GM18519 (cell line): ENCODE measurements around the gene C4orf46.

ENCODE experiments used
- ATAC-seq: cut with Tn5 transposase; IDR thresholded peaks from one replicate; pipeline ENCODE4 v1.9.1; 2021; ENCODE audit warnings: mild to moderate bottlenecking, moderate library complexity; ENCODE audit not compliant: unreplicated experiment, low FRiP score

The C4orf46 gene

GRCh38 chr4:158656439-158656838 is 15.2 kb downstream of the C4orf46 start:
- no peak for ATAC-seq

GRCh38 chr4:158652920-158653319 is 18.8 kb downstream of the C4orf46 start:
- ATAC-seq: no peak

DNA sequence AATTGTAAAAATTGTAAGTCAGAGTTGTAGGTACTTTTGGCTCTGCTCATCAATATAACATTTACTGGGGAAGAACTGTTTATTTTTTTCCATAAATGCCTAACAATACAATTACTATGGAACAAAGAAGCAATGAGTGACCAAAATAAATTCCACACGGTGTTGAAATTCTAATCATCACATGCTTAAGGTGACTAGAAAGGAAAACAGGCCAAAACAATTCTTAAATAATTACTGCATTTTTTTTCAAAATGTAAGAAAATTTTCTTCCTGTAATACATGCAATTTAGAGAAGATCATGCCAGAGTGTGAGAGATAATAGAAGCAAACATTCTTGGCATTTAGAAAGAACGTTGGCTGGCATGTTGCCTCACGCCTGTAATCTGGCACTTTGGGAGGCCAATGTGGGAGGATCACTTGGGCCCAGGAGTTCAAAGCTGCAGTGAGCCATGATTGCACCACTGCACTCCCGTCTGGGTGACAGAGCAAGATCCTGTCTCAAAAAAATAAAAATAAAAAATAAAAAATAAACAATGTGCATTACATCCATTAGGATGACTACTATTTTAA is 22.5 kb downstream of the C4orf46 start:
- no peak for ATAC-seq

- ATAC-seq: no peak
Observed at GRCh38 chr4:158644760-158645159, 26.9 kb downstream of the C4orf46 start.

- ATAC-seq: no peak
Observed at GRCh38 chr4:158644356-158644755, 27.3 kb downstream of the C4orf46 start.

GRCh38 chr4:158636619-158637018 is 35.1 kb downstream of the C4orf46 start:
- no peak for ATAC-seq

DNA sequence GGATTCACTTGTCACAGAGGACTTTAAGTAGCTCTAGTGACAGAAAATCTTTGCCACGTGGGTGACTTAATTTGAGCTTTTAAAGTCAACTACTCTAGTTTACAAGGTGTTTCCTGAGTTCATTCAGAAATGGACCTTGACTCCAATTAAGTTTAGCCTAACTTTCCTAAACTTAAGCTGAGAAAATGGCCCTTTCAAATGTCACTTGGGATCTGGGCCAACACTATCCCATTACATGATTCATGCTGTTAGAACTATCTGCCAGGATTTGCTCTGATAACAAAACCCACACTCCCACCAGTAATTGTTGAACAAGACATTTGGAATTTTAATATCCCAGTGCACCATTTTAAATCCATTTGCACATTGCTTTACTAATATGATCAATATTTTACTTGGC is 40.8 kb downstream of the C4orf46 start:
- ATAC-seq: no peak

GRCh38 chr4:158625544-158625943 is 46.1 kb downstream of the C4orf46 start:
- no peak for ATAC-seq

GRCh38 chr4:158624889-158625478 is 46.7 kb downstream of the C4orf46 start:
- peak; percentile 90 for ATAC-seq

DNA sequence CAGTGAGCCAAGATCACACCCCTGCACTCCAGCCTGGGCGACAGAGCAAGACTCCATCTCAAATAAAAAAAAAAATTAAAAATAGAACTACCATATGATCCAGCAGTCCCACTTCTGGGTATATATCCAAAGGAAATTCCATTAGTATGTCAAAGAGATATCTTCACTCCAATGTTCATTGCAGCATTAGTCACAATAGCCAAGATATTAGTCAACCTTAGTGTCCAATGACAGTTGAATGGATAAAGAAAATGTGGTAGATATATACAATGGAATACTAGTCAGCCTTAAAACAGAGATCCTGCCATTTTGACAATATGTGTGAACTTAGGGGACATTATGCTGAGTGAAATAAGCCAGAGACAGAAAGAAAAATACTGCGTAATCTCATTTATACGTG is 49.4 kb downstream of the C4orf46 start:
- ATAC-seq: no peak

DNA sequence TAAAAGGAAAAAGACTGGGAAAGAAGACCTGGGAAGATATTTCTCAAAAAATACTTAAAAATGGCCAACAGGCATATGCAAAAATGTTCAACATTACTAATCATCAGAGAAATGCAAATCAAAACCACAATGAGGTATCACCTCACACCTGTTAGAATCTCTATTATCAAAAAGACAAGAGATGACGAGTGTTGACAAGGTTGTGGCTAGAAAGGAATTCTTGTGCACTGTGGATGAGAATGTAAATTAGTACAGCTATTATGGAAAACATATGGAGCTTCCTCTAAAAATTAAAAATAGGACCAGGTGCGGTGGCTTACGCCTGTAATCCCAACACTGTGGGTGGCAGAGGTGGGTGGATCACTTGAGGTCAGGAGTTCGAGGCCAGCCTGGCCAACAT is 50.0 kb downstream of the C4orf46 start:
- no peak for ATAC-seq

DNA sequence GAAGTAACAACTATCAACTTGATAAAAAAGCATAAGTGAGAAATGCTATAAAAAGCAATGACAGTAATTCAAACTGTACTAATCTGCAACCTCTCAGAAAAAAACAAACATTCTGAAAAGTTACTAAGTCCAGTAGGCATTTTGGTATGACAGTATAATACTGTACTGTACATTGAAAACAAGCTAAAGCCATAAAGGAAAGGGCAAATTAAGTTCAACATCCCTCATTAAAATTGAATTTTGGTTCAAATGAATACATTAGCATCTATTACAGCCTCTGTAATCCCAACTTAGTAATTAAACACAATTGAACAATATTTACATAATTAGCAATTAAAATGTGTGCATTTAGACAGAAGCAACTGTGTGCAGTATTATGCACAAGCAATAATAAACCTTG is 53.7 kb downstream of the C4orf46 start:
- no peak for ATAC-seq
